Adrenal gland (tissue), 5 donors: Measurements from ENCODE around the gene CREB5.

ENCODE experiments used
- CTCF ChIP-seq, 6 experiments: fragments of 450-650 bp in 4 of 6; fragments of 200-600 bp in 2 of 6; sonication (generic) in 1 of 6; IDR thresholded peaks; 1 replicate in 5 of 6; 2 replicates in 1 of 6; pipeline versions ENCODE4 v1.5.1 to v1.8.0; 2016 to 2021; ENCODE audit warnings: antibody characterized with exemption in 6 of 6, mild to moderate bottlenecking in 2 of 6, moderate library complexity in 1 of 6
- POLR2A ChIP-seq, 2 donors: fragments of 450-650 bp; IDR thresholded peaks; one replicate each; pipeline ENCODE4 v1.6.1; 2017; ENCODE audit warnings: antibody characterized with exemption in 2 of 2, mild to moderate bottlenecking in 2 of 2, moderate library complexity in 1 of 2
- donor health status: DM: no; HTN: no; CAD: no.

GRCh38 chr7:28414453-28414852, 2.1 kb downstream of the CREB5 start:
- no peak for TF ChIP-seq CTCF (IDR thresholded peaks at IDR 0.05)
- no peak for TF ChIP-seq POLR2A (IDR thresholded peaks at IDR 0.05)
